ENCODE measurements around the gene COL5A2. TPM values are rescaled to one million over a fixed set of nuclear protein-coding genes. Genes with fewer than 3 reads are reported as not detected.

Gene COL5A2
- total RNA-seq, 1 experiment from 2014 or later: 0.67 TPM

DNA sequence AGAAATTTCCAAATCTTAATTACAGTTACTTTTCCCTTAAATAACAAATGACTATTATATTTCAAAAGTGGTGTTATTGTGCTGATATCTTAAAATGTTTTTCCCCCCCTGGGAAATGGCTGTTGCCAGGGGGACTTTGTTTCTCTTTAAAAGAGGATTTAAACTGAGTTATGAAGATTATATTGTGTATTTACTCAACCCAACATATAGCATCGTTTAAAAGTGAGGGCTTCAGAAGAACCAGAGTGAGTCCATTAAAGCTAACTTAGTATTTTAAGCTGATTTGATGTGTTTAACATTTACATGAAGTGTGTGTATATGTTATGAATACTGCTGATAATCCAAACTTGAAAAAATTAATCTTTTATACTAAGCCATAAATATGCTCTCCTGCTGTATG, 81.6 kb downstream of the COL5A2 start:
- Histone ChIP-seq H3K4me2 (ENCODE audit: low read depth, low read length, poor library complexity, severe bottlenecking) (no peak overlapping the region), H3K9me3 (ENCODE audit: low read length) (no peaks in the 10 kb centered on the region), H3K27me3 (ENCODE audit: low read length) (no peaks in the 10 kb centered on the region)

DNA sequence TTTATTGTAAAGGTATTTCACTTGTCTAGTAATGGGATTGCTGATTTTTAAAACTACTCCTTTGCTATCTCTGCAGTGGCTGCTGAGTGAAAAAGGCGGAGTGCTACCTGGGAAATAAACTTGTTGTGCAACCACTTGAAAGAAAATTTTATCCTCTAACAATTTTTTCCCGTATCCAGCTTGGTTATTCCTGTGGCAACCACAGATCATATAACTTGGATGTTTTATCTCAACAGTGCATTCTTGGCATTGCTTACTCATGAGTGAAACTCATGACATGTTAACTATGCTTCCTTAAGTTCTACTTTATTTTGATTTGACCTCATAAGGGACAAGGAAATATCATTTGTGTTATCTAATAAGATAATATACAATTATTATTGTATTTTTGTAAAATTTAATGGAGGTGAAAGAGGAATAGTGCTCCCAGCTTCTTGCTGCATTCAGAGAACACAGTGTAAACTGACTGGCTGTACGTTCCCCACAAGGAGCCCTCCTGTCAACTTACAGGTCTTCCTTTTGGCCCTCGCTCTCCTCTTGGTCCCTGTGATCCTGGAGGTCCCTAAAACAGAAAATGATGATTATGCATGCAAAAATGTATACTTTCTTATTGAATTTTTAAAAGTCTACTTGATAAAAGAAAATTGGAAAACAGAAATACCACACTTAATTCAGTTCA, 82.7 kb downstream of the COL5A2 start:
- no peaks in the 10 kb centered on the region for H3K9me2 ChIP-seq (replicated peaks; ENCODE audit: insufficient read depth, low read length)
- no peak overlapping the region for H3K4me3 ChIP-seq (ENCODE audit: low read length)
- H3K4me1 ChIP-seq (ENCODE audit: low read length): no peaks in the 10 kb centered on the region
- H3K27ac ChIP-seq (ENCODE audit: low read length): no peak overlapping the region
- no peaks in the 10 kb centered on the region for H3K79me2 ChIP-seq (ENCODE audit: low read length)
- no peak for DNase-seq
- H3K4me2 ChIP-seq (ENCODE audit: low read depth, low read length, poor library complexity, severe bottlenecking): no peak overlapping the region
- no peaks in the 10 kb centered on the region for H3K9me3 ChIP-seq (ENCODE audit: low read length)
- no peaks in the 10 kb centered on the region for H3K36me3 ChIP-seq (ENCODE audit: insufficient read depth, low read length)
- H3K9ac ChIP-seq (ENCODE audit: low read length): no peak overlapping the region
- no peaks in the 10 kb centered on the region for H4K20me1 ChIP-seq (ENCODE audit: insufficient read depth, low read depth, low read length)
- no peak overlapping the region for H2AFZ ChIP-seq (ENCODE audit: low read length)
- H3K27me3 ChIP-seq (ENCODE audit: low read length): no peaks in the 10 kb centered on the region

More for the DNA sequence above, 81.6 kb downstream of the COL5A2 start:
- Histone ChIP-seq H3K4me3 (ENCODE audit: low read length) (no peak overlapping the region), H3K36me3 (ENCODE audit: insufficient read depth, low read length) (no peaks in the 10 kb centered on the region), H3K79me2 (ENCODE audit: low read length) (no peaks in the 10 kb centered on the region), H3K9ac (ENCODE audit: low read length) (no peak overlapping the region), H2AFZ (ENCODE audit: low read length) (no peak overlapping the region; the same call in 1 of the 2 replicates), H3K9me2 (replicated peaks; ENCODE audit: insufficient read depth, low read length) (no peaks in the 10 kb centered on the region), H3K27ac (ENCODE audit: low read length) (no peak overlapping the region), H3K4me1 (ENCODE audit: low read length) (no peaks in the 10 kb centered on the region), H4K20me1 (ENCODE audit: insufficient read depth, low read depth, low read length) (no peaks in the 10 kb centered on the region)
- no peak for DNase-seq

DNA sequence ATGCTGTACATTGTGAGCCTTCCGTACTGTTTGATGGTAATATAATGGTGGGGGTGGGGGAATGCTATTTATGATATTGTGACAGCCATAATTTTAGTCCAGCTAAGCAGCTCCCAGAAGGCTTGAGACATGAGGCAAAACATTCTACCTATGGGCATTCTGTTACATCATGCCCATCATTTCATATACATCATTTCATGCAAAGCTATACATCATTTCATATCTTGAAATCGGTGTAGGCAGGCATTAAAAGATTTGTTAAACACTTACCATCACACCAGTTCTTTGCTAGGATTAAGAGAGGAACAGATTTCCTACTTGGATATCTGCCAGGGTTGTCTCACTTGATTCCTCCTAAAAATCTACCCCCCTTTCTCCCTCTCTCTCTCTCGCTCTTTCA, 84.5 kb downstream of the COL5A2 start:
- H3K9me3 ChIP-seq (ENCODE audit: low read length): no peaks in the 10 kb centered on the region
- no peaks in the 10 kb centered on the region for H3K36me3 ChIP-seq (ENCODE audit: insufficient read depth, low read length)
- H3K9ac ChIP-seq (ENCODE audit: low read length): no peak overlapping the region
- no peak overlapping the region for H3K4me3 ChIP-seq (ENCODE audit: low read length)
- H3K79me2 ChIP-seq (ENCODE audit: low read length): no peaks in the 10 kb centered on the region
- H3K27ac ChIP-seq (ENCODE audit: low read length): no peak overlapping the region
- no peaks in the 10 kb centered on the region for H3K9me2 ChIP-seq (replicated peaks; ENCODE audit: insufficient read depth, low read length)
- H2AFZ ChIP-seq (ENCODE audit: low read length): no peak overlapping the region
- H3K27me3 ChIP-seq (ENCODE audit: low read length): no peaks in the 10 kb centered on the region
- no peaks in the 10 kb centered on the region for H3K4me1 ChIP-seq (ENCODE audit: low read length)
- no peak for DNase-seq
- H3K4me2 ChIP-seq (ENCODE audit: low read depth, low read length, poor library complexity, severe bottlenecking): no peak overlapping the region
- no peaks in the 10 kb centered on the region for H4K20me1 ChIP-seq (ENCODE audit: insufficient read depth, low read depth, low read length)

DNA sequence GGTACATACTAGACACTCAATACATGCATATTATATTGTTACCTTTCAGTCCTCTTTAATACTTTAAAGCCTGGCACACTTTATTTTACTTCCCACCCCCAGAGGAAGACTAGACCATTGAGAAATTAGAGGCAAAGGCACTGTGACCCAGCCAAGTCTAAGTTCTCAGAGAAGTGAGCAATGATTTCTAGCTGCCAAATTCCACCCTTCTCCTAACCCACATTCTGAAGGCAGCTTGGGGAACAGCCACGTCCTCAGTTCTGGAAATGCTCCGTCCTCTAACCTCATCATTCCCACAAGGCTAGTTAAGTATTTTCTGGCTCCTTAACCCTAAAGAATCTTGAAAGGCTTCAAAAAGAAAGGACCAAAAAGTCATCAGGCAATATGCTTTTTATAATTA, 86.6 kb downstream of the COL5A2 start:
- Histone ChIP-seq H3K9ac (ENCODE audit: low read length) (no peak overlapping the region), H2AFZ (ENCODE audit: low read length) (no peak overlapping the region), H3K27me3 (ENCODE audit: low read length) (no peaks in the 10 kb centered on the region), H3K4me2 (ENCODE audit: low read depth, low read length, poor library complexity, severe bottlenecking) (no peak overlapping the region), H3K9me3 (ENCODE audit: low read length) (no peaks in the 10 kb centered on the region), H4K20me1 (ENCODE audit: insufficient read depth, low read depth, low read length) (no peaks in the 10 kb centered on the region), H3K9me2 (replicated peaks; ENCODE audit: insufficient read depth, low read length) (no peaks in the 10 kb centered on the region), H3K27ac (ENCODE audit: low read length) (no peak overlapping the region), H3K79me2 (ENCODE audit: low read length) (no peaks in the 10 kb centered on the region), H3K36me3 (ENCODE audit: insufficient read depth, low read length) (no peaks in the 10 kb centered on the region), H3K4me1 (ENCODE audit: low read length) (no peaks in the 10 kb centered on the region), H3K4me3 (ENCODE audit: low read length) (no peak overlapping the region)
- no peak for DNase-seq

DNA sequence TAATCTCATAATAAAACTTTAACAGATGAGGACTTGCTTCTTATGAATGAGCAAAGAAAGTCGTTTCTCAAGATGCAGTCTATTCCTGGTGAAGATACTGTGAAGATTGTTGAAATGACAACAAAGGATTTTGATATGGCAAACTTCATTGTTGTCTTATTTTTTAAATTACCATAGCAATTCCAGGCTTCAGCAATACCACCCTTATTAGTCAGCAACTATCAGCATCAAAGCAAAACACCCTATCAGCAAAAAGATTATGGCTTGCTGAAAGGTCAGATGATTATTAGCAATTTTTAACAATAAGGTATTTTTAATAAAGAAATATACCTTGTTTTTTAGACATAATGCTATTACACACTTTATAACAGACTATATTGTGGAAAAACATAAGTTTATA, 88.3 kb downstream of the COL5A2 start:
- Histone ChIP-seq H3K9me3 (ENCODE audit: low read length) (no peaks in the 10 kb centered on the region), H3K36me3 (ENCODE audit: insufficient read depth, low read length) (no peaks in the 10 kb centered on the region), H3K79me2 (ENCODE audit: low read length) (no peaks in the 10 kb centered on the region), H3K4me1 (ENCODE audit: low read length) (no peaks in the 10 kb centered on the region), H3K4me2 (ENCODE audit: low read depth, low read length, poor library complexity, severe bottlenecking) (no peak overlapping the region), H3K4me3 (ENCODE audit: low read length) (no peak overlapping the region), H3K9ac (ENCODE audit: low read length) (no peak overlapping the region), H3K27ac (ENCODE audit: low read length) (no peak overlapping the region), H3K9me2 (replicated peaks; ENCODE audit: insufficient read depth, low read length) (no peaks in the 10 kb centered on the region), H4K20me1 (ENCODE audit: insufficient read depth, low read depth, low read length) (no peaks in the 10 kb centered on the region), H3K27me3 (ENCODE audit: low read length) (no peaks in the 10 kb centered on the region), H2AFZ (ENCODE audit: low read length) (no peak overlapping the region)
- no peak for DNase-seq

DNA sequence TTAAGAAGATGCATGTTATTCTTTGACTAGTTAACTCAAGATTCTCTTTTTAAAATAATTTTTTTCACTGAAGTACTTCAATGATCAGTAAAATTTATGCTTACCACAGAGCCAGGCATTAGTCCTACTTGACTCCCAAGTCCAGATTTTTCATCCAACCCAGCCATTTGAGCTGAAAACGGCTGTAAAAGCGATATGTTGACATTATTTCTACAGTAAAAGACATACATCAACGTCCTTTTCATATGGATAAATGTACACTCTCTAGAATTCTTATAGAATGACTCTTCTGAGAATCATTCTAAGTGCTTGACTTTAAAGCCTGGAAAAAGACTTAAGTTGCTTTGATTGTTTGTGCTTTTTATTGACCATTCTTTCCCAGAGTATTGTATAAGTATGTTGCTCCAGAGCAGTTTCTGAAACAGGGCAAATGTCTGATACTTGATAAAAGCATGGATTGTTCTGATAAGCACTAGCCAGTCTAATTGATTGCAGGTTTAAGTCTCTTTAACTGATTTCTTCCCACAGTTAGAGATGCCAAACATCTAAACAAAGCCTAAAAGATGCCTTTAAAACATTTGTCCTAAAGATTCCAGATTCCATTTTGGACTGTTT, 90.9 kb downstream of the COL5A2 start:
- no peak overlapping the region for H3K4me2 ChIP-seq (ENCODE audit: low read depth, low read length, poor library complexity, severe bottlenecking)
- H3K27ac ChIP-seq (ENCODE audit: low read length): no peak overlapping the region
- no peaks in the 10 kb centered on the region for H3K4me1 ChIP-seq (ENCODE audit: low read length)
- no peak overlapping the region for H2AFZ ChIP-seq (ENCODE audit: low read length)
- H3K9me2 ChIP-seq (replicated peaks; ENCODE audit: insufficient read depth, low read length): 0 out of 2 replicates have a peak, but pooled peaks cover 3% of the 10 kb centered on the region
- no peaks in the 10 kb centered on the region for H3K27me3 ChIP-seq (ENCODE audit: low read length)
- H4K20me1 ChIP-seq (ENCODE audit: insufficient read depth, low read depth, low read length): no peaks in the 10 kb centered on the region
- no peaks in the 10 kb centered on the region for H3K36me3 ChIP-seq (ENCODE audit: insufficient read depth, low read length)
- H3K9ac ChIP-seq (ENCODE audit: low read length): no peak overlapping the region
- no peaks in the 10 kb centered on the region for H3K79me2 ChIP-seq (ENCODE audit: low read length)
- no peaks in the 10 kb centered on the region for H3K9me3 ChIP-seq (ENCODE audit: low read length)
- no peak for DNase-seq
- H3K4me3 ChIP-seq (ENCODE audit: low read length): no peak overlapping the region

DNA sequence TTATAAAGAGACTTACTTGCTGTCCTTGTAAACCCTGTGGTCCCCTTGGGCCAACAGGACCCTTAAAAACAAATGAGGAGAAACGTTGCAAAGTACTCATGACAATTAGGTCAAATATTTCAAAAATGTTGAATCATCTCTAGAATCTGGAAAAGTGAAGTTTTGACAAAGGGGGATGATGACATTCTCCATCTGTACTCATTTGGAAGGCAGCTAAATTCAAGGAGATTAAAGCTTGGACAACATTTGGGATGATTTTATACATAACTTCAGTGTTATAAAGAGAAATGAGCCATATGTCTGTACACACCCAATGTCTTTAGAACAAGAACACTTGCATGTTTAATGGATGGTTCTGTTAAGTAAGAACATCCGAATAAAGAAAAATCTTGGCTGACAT, 92.9 kb downstream of the COL5A2 start:
- DNase-seq: no peak
- H3K79me2 ChIP-seq (ENCODE audit: low read length): no peaks in the 10 kb centered on the region
- H3K27me3 ChIP-seq (ENCODE audit: low read length): no peaks in the 10 kb centered on the region
- no peaks in the 10 kb centered on the region for H3K9me3 ChIP-seq (ENCODE audit: low read length)
- no peak overlapping the region for H2AFZ ChIP-seq (ENCODE audit: low read length)
- H3K9ac ChIP-seq (ENCODE audit: low read length): no peak overlapping the region
- no peak overlapping the region for H3K4me2 ChIP-seq (ENCODE audit: low read depth, low read length, poor library complexity, severe bottlenecking)
- no peak overlapping the region for H3K4me3 ChIP-seq (ENCODE audit: low read length)
- H3K4me1 ChIP-seq (ENCODE audit: low read length): no peaks in the 10 kb centered on the region
- H3K27ac ChIP-seq (ENCODE audit: low read length): no peak overlapping the region
- no peaks in the 10 kb centered on the region for H3K36me3 ChIP-seq (ENCODE audit: insufficient read depth, low read length)
- H4K20me1 ChIP-seq (ENCODE audit: insufficient read depth, low read depth, low read length): no peaks in the 10 kb centered on the region
- 0 out of 2 replicates have a peak, but pooled peaks cover 3% of the 10 kb centered on the region for H3K9me2 ChIP-seq (replicated peaks; ENCODE audit: insufficient read depth, low read length)

DNA sequence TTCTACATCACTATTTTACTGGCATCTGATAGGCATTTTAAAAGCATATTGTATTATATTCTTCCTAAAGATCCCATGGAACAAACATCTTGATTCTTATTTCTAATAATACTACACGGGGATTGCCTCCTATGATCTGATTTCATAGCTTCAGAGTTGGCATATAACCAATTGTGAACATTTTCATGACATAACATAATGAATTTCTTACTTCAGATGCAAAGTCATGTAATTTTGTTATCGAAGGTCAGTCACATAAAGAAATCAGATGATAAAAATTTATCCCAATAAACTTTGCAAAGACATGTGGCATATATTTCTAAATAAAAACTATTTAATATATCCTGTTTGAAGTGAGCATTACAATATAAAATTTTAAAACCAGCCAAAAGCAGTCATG, 93.3 kb downstream of the COL5A2 start:
- Histone ChIP-seq H2AFZ (ENCODE audit: low read length) (no peak overlapping the region), H3K4me2 (ENCODE audit: low read depth, low read length, poor library complexity, severe bottlenecking) (no peak overlapping the region)

More for the DNA sequence above, 93.3 kb downstream of the COL5A2 start:
- Histone ChIP-seq H4K20me1 (ENCODE audit: insufficient read depth, low read depth, low read length) (no peaks in the 10 kb centered on the region), H3K36me3 (ENCODE audit: insufficient read depth, low read length) (no peaks in the 10 kb centered on the region), H3K4me1 (ENCODE audit: low read length) (no peaks in the 10 kb centered on the region), H3K79me2 (ENCODE audit: low read length) (no peaks in the 10 kb centered on the region), H3K27ac (ENCODE audit: low read length) (no peak overlapping the region), H3K9ac (ENCODE audit: low read length) (no peak overlapping the region), H3K4me3 (ENCODE audit: low read length) (no peak overlapping the region), H3K9me3 (ENCODE audit: low read length) (no peaks in the 10 kb centered on the region), H3K9me2 (replicated peaks; ENCODE audit: insufficient read depth, low read length) (0 out of 2 replicates have a peak, but pooled peaks cover 3% of the 10 kb centered on the region), H3K27me3 (ENCODE audit: low read length) (no peaks in the 10 kb centered on the region)
- no peak for DNase-seq
